OCI-M2 (cell line): Measurements from ENCODE around the gene G3BP1.
"Not testable (repeated sequence)": the region's sequence is repeated elsewhere in the genome, so short reads cannot be mapped to it uniquely, and the experiment has no call there.

Experiments
- DNase-seq: peaks from one replicate; lab custom pipeline; 2025; ENCODE audit not compliant: unreplicated experiment; lab: John Stamatoyannopoulos, UW

Gene G3BP1

DNA sequence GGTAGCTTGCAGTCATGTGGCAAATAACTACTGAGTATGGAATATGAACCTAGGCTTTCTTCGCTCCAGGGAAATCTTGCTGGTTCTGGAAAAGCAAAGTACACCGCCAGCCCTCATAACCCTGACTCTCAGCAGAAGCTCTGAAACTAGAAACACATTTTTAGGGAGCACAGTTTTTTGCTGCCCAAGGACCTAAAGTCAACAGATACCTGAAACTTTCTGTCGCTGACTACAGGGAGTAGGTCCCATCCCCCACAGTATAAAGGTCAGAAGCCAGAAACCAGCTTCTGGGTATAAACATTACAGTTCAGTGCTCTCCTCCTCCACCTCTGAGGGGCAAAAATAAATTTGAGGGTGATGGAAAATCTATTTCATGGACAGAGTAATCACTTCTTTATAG lies 16.4 kb upstream of the G3BP1 start:
- no peak for DNase-seq

DNA sequence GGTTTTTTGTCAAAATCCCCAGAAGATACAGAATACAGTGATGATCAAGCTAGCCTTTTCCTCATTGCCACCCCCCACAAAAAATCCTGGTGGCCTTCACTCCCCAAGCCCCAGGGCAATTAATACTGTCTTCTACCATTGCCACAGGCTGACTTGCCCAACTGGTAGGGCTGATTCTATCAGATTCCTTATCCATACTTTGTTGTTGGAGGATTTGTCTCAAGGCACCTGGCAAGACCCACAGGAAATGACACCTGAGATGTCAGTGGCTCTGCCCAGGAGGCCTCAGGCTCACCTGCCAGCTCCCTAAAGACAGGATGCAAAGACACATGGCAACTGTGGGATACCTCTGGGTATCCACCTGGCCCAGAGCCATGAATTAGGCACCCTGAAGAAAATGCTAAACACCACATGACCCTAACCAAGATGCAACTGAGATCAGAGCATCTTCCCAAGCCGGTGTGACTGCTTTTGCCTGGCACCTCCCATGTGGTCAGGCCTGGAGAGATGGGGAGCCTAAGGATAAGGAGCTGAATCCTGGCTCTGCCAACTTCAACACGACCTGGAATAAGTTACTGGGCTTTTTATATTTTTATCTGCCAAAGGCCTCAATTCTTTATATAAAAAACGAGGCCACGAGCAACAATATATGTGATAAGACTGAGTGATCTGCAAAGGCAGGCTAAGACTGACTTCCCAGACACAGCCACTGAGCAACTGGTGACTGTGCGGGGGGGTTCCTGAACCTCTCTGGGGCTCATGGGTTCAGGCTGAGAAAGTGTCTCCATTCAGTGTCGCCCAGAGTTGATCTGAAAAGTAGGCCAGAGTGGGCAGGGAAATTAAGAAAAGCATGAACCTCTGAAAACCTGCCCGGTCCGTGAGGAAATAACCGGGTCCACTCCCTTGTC lies 14.3 kb upstream of the G3BP1 start:
- DNase-seq: no peak

DNA sequence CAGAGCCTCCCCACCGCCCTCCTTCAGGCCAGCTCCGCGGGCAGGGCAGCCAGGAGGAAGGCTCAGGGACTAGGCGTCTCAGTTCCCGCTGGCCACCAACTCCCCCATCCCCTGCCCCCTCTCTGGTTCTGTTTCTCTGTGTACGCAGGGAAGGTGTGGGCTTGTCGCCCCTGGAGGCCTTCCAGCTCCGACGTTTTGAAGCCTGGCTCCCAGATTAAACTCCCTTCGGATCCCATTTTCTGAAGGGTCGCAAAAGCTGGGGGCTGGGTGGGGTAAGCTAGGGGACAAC lies 13.7 kb upstream of the G3BP1 start:
- DNase-seq: no peak

DNA sequence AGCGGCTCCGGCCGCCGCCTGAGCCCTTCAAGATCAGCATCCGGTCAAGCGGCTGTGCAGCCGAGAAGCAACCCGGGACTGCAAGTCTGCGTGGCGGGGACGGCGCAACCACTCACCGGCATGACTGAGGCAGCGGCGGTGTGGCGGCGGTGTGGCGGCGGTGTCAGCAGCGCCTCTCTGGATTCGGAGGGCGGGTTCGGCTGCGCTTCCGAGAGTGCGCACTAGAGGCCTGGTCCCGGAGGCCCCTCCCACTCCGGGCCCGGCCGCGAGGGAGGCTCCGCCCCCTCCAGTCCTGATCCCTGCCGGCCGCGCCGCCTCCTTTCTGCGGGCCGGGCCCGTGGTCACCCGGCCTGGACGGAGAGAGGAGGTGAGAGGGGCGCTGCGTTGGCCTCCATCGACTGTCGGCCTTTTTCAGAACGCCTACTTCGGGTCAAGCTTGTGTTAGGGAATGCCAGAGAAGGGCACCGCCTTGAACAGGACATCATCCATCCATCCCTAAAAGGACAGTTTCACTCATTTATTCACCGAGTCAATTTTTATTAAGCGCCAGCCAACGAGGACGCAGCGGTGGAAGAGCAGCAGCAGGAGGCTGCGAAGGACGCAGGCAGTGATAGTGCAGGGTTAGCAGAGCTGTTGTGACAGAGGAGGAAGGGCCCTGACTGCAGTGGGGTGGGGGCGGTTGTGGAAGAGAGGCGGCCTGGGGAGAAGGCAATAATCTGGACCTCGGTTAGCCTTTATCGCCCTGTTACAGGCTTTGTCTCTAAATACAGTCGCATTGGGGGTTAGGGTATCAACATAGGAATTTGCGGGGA lies 13.1 kb upstream of the G3BP1 start, which contains the start of gene ATOX1:
Gene ATOX1 (minus strand): TSS at position 202 of the 812 bp plus-strand sequence. CDS start 80 bp downstream, at position 122.
- peak; percentile 25 for DNase-seq

DNA sequence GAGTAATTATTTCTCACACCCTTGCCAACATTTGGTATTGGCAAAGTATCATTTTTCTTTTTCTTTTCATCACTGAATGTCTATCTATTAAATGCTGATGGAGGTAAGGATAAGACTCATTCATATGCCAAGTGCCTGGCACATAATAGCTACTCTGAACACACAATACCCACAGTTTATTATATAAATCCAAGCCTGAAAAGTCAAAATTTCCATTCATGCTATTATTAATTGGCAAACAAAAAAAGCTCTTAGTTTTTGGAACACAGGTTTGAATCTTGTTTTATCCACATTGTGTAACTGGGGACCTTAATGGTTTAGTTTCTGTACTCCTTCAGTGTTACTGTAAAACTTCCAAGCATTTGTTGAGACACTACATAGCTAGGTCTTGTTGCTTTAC lies 7.0 kb upstream of the G3BP1 start:
- DNase-seq: no peak

DNA sequence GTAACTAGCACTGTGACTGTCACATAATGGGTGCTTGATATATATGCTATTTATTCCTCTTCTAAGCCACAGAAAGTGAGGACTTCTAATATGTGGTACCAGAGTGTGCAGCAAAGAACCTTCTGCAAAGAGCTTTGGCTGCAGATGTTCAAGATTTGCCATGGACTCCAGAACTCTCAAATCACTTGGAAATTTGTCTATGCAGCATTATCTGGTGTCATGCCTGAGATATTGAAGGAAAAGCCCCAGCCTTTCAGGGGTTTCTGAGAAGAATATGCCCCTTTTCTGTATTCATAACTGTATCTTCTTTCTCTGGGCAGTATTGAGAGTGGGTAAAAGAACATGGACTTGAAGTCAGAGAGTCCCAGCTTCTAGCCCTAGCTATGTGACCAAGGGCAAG lies 4.8 kb upstream of the G3BP1 start:
- no peak for DNase-seq

DNA sequence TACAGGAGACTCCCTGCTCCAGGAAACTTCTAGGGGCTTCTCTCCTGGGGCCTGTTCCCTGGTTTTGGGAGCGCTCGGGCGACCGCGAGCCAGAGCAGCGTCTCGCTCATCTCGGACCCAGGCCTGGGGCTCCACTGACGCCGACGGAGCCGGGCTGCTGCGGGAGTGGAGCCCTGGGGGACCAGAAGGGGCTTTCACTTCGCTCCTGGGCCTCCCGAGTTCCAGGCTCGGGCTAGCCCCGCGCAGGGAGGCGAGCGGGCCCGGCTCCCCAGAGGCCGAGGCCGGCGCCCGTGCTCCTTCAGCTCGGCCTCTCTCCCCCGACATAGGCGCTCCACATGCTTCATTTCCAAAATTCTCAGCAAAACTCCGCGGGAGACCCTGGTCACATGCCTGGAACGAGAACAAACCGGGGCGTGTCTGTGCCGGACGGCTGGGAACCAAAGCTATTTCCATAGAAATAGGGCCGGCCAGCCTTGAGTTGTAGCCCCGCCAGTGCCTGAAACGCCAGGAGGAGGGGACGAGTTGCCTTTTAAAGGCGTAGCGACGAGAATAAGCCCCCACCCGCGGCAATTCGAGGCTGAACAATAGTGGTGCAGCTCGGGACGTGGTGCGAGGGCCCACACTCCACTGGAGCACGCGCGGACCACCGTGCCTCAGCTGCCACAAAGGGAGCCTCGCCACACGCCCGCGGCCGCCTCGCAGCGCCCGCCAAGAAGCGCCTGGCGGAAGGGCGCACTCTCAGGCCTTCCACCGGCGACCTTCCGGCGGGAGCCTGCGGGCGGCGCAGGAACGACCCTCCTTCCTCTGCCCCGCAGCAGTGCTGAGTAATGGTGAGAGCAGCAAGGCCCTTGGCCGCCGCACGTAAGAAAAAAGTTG lies 1.1 kb upstream of the G3BP1 start:
- no peak for DNase-seq

DNA sequence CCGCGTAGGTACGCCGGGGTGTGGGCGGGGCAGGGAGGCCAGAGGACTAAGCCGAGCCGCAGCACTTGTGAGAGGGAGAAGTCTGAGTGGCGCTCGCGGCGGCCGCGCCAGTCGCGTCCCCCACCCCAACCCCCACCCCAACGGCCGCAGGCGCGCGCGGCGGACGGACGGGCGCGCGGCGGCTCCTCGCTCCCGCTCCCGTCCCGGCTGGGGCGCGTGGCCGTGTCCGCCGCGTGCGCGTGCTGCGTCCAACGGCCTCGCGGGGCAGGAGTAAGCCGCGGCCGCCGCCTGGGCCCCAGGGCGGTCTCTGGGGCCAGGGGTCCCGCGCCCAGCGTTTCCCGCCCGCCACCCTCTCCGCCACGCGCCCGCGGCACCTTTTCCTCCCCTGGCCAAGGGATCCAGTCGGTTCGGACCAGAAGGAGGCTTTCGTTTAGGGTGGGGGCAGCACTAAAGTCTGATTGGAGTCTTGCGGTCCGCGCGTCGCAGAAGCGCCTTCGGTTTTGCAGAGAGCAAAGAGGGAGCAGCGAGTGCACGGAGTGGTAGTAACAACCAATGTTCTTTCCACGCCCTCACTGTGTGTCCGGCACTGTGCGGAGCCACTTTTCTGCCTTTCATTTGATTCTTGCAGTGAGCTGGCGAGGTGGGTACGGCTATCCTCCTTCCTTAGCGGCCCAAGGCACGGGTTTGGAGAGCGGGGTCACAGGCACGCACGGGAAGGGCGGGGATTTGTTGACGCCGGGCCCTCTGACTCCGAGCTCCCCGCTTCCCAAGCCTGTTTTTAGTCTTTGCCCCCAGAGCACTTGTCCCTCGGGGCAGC lies 483 bp downstream of the G3BP1 start:
- no peak for DNase-seq

DNA sequence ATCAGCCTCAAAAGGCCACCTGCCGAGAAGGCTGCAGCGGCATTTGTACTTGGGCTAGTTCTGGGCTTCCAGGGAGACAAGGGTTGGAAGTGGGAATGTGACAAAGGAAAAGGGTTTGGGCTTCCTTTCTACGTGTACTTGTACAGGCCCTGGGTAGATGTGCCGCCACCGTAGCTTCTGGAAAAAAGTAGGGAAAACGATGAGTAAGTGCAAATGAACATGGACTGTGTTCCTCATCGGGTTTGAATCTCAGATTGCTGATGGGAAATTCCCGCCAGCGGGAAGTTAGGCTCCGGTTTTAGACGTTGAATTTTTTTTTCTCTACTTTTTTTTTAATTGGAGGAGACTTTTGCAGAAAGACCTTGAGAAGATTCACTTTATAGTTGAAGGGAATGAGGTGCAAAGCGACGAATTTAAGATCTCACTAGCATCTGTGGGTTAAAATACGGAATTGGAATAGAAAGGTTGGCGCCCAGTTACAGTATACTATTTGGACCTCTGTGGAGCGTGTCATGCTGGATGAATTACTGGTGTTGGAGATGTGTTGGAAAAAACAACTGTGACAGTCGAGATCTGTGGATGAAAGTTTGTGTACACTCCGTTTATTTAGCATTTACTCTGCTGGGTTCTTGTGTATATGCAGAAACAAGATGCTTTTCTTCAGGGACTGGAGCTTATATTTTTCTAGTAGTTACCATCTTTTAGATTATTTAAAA lies 1.2 kb downstream of the G3BP1 start:
- DNase-seq: no peak

DNA sequence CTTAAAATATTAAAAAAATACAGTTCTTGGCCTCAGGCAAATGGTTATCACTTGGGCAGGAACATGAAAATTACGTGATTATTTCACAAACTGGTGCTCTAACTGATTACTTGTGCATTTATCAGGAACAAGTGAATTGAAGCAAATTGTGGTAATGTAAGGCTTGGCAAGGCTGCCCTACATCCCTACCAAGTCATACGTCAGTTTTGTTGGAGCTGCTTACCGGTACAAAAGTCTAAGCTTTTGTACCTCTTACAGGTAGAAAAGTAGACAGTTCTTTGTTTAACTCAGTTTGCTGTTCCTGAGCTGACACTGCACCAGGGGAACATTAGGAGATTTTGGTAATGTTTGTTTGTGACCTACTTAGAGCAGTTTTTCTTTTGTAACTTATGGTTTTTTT lies 2.2 kb downstream of the G3BP1 start:
- no peak for DNase-seq

DNA sequence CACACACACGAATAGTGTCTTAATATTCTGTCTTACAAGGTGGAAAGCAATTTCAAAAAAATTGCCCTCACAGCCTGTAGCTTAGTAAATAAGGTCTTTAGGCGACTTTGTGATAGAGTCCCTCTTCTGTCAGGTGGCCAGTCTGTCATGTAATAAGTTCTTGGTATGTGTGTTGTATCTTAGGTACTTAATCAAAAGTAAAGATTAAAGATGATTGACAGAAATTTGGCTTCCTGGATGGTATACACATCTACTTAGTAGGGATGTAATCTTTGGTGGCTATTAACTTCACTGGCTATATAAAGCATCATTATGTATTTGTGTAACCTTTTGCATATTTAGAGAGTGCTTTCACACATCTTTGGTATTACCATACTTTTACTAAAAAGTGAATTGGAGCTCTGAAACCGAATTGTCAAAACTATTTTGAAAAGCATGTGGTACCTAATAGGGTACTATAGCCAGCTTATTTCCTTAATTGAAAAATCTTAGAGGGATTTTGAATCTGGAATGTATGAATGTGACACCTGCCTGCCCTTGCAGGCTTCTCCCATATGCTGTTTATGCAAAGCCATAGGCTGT lies 3.4 kb downstream of the G3BP1 start:
- no peak for DNase-seq

DNA sequence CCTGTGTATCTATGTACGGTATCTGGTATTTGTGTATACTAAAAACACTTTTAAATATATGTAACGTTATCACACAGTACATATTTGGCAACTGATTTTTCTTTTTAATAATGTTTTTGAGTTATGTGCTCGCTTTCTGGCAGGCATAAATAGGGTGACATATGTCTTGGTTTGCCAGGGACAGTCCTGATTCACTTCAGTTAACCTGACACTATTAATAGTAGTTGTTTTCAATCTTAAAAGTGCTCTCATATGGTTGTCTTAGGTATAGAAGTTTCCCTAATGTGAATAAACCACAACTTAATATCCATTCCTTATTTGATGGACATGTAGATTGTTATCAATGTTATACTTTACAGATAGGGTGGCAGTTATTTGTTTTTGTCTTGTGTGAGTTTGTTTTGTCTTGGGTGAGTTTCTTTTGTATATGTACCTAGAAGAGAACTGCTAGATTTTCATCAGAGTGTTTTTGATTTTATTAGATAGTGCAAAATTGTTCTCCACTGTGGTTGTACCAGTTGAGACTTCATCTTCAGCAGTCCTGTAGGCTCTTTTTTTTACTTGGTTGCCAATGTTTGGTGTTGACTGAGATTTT lies 7.9 kb downstream of the G3BP1 start:
- DNase-seq: no peak

DNA sequence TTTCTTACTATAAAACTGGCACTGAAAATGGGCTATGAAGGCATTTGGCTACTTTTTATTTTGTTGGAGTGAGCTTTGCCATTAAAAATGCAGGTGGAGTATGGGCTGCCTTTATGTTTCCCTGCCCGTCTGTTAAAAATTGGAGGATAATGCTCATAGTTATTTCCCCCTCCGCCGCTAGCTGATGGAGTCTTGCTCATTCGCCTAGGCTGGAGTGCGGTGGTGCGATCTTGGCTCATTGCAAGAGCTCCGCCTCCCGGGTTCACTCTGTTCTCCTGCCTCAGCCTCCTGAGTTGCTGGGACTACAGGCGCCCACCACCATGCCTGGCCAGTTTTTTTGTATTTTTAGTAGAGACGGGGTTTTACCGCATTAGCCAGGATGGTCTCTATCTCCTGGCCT lies 8.6 kb downstream of the G3BP1 start:
- DNase-seq: no peak

DNA sequence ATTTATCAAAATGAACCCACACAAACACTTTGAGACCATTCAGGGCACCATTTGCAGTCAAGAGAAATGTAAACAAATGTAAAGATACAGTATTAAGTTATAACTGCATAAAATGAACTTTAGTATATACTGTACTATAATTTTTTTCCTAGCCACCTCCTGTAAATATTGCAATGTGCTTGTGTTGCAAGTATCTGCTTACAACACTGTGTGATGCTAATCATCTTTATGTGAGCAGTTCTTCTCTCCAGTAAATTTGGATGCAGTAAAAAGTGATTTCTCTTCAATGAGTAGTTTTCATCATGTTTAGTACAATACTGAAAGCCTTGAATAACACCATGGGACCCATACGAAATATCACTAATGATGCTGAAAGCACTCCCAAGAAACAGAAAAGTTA lies 9.4 kb downstream of the G3BP1 start:
- DNase-seq: no peak

DNA sequence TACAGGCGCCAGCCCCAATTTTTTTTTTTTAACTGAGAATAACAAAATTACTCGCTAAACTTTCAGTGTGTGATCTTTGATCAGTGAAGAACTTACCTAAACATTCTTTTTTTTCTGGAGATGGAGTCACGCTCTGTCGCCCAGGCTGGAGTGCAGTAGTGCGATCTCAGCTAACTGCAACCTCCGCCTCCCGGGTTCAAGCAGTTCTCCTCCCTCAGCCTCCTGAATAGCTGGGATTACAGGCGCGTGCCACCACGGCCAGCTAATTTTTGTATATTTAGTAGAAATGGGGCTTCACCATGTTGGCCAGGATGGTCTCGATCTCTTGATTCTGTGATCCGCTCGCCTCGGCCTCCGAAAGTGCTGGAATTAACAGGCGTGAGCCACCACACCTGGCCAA lies 11.9 kb downstream of the G3BP1 start:
- not testable (repeated sequence) for DNase-seq

DNA sequence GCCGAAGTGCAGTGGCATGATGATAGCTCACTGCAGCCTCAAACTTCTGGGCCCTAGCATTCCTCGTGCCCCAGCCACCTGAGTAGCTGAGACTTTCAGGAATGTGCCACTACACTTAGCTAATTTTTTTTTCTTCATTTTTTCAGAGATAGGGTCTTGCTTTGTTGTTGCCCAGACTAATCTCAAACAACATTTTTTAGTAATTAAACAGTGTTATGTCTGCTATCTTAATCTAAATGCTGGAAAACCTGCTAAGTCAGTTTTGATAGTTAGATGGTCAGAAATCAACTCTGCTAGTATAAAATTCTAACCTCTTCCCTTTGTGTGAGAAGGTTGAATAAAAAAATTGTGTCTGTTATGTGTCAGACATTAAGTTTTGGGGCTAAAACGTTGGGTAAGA lies 12.4 kb downstream of the G3BP1 start:
- DNase-seq: no peak

DNA sequence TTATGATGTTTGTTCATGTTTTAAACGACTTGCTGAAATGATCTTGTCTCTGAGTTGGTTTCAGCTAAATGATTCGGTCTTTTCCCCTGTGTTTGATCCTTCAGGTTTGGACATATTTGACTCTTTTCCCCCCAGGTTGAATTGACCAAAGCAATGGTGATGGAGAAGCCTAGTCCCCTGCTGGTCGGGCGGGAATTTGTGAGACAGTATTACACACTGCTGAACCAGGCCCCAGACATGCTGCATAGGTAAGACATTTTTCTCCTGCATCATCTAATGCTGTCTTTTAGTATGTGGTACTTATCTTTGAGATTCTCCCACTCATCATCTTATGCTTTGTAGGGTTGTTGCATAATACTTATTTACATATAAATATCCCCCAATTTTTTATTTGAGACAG lies 14.7 kb downstream of the G3BP1 start:
- no peak for DNase-seq

DNA sequence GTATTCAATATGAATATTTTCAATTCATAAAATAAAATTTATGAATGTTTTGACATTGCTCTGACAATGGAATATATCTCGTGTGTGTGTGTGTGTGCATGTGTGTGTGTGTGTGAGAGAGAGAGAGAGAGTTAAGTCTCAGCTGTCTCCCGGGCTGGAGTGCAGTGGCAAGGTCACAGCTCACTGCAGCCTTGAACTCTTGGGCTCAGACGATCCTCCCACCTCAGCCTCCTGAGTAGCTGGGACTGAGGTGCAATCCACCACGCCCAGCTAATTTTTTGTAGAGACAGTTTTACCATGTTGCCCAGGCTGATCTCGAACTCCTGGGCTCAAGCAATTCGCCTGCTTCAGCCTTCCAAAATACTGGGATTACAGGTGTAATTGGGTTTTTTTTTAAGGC lies 16.1 kb downstream of the G3BP1 start:
- no peak for DNase-seq

DNA sequence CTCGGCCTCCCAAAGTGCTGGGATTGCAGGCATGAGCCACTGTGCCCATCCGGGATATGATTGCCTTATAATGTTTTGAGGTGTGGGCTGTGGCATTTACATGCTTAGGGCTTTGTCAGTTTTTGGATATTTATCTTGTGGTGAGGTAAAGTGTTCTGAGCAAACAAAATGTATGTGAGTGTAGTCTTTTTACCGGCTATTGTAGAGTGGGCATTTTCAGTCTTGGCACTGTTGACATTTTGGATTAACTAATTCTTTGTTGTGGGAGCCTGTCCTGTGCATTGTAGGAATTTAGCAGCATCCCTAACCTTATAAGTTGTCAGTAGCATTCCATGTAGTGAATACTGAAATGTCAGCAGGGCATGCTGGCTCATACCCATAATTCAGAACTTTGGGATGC lies 21.6 kb downstream of the G3BP1 start:
- no peak for DNase-seq
